Progenitor cell of endocrine pancreas (in vitro differentiated cells): ENCODE results near the gene ATXN7. TPM values are rescaled to one million over a fixed set of nuclear protein-coding genes. Genes with fewer than 3 reads are reported as not detected.

Experiments
- DNase-seq: peaks from one replicate; pipeline ENCODE4 v3.0.0; 2021; ENCODE audit warnings: low spot score; ENCODE audit not compliant: unreplicated experiment
- H3K27ac Mint-ChIP-seq: 2 replicates; pipeline ENCODE4 v1.8.0; 2021; ENCODE audit warnings: mild to moderate bottlenecking, moderate library complexity, mixed read lengths
- H3K27me3 Mint-ChIP-seq: 2 replicates; pipeline ENCODE4 v1.8.0; 2021; ENCODE audit warnings: mixed read lengths
- H3K36me3 Mint-ChIP-seq: 2 replicates; pipeline ENCODE4 v1.8.0; 2022; ENCODE audit warnings: mixed read lengths; ENCODE audit not compliant: insufficient read depth
- H3K4me1 Mint-ChIP-seq: 2 replicates; pipeline ENCODE4 v1.8.0; 2021; ENCODE audit warnings: low read depth, mixed read lengths
- H3K4me3 Mint-ChIP-seq: 2 replicates; pipeline ENCODE4 v1.8.0; 2021; ENCODE audit warnings: low read depth, mild to moderate bottlenecking, moderate library complexity, mixed read lengths
- H3K9me3 Mint-ChIP-seq: 2 replicates; pipeline ENCODE4 v1.8.0; 2021; ENCODE audit warnings: low read depth, mixed read lengths
- total RNA-seq: library from RNA; stranded (reverse); gene quantifications from 2 replicates; pipeline ENCODE4 v1.2.1, GENCODE V29; 2021
- TF ChIP-seq, protein P1 (sequence below): fragments of 200-600 bp; sonication (generic); IDR thresholded peaks from one replicate; pipeline ENCODE4 v1.5.0; 2021; ENCODE audit warnings: antibody characterized with exemption, mild to moderate bottlenecking; ENCODE audit not compliant: unreplicated experiment

Gene ATXN7
- total RNA-seq, 1 donor from 2014 or later = 36.7 TPM

- Mint-ChIP-seq H3K36me3 (no peaks in the 10 kb centered on the region), H3K27me3 (peaks cover 4% of the 10 kb centered on the region), H3K4me3 (no peak overlapping the region), H3K4me1 (no peaks in the 10 kb centered on the region), H3K27ac (no peak overlapping the region), H3K9me3 (peaks cover 2% of the 10 kb centered on the region)
- TF ChIP-seq, protein P1, sequence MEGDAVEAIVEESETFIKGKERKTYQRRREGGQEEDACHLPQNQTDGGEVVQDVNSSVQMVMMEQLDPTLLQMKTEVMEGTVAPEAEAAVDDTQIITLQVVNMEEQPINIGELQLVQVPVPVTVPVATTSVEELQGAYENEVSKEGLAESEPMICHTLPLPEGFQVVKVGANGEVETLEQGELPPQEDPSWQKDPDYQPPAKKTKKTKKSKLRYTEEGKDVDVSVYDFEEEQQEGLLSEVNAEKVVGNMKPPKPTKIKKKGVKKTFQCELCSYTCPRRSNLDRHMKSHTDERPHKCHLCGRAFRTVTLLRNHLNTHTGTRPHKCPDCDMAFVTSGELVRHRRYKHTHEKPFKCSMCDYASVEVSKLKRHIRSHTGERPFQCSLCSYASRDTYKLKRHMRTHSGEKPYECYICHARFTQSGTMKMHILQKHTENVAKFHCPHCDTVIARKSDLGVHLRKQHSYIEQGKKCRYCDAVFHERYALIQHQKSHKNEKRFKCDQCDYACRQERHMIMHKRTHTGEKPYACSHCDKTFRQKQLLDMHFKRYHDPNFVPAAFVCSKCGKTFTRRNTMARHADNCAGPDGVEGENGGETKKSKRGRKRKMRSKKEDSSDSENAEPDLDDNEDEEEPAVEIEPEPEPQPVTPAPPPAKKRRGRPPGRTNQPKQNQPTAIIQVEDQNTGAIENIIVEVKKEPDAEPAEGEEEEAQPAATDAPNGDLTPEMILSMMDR = no peak
- DNase-seq = no peak
Observed at GRCh38 chr3:64039981-64040733, 176.5 kb downstream of the ATXN7 start.

DNA sequence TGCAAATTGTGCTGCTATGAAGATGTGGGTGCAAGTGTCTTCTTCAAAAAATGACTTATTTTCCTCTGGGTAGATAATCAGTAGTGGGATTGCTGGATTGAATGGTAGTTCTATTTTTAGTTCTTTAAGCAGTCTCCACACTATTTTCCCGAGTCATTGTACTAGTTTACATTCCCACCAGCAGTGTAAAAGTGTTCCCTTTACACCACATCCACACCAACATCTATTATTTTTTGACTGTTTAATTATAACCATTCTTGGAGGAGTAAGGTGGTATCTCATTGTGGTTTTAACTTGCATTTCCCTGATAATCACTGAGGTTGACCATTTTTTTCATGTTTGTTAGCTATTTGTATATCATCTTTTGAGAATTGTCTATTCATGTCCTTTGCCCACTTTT is 179.3 kb downstream of the ATXN7 start:
- H3K27ac Mint-ChIP-seq = no peak overlapping the region
- peaks cover 11% of the 10 kb centered on the region for H3K27me3 Mint-ChIP-seq
- no peaks in the 10 kb centered on the region for H3K4me1 Mint-ChIP-seq
- TF ChIP-seq, protein P1 = no peak
- DNase-seq = no peak
- H3K9me3 Mint-ChIP-seq = no peaks in the 10 kb centered on the region
- H3K4me3 Mint-ChIP-seq = no peak overlapping the region
- no peaks in the 10 kb centered on the region for H3K36me3 Mint-ChIP-seq

GRCh38 chr3:64046592-64046991 is 182.9 kb downstream of the ATXN7 start:
- TF ChIP-seq, protein P1 = no peak
- peaks cover 10% of the 10 kb centered on the region for H3K27me3 Mint-ChIP-seq
- peaks cover 4% of the 10 kb centered on the region for H3K4me1 Mint-ChIP-seq
- no peak overlapping the region for H3K27ac Mint-ChIP-seq
- no peak for DNase-seq
- no peaks in the 10 kb centered on the region for H3K36me3 Mint-ChIP-seq
- no peaks in the 10 kb centered on the region for H3K9me3 Mint-ChIP-seq
- H3K4me3 Mint-ChIP-seq = no peak overlapping the region

- peaks cover 4% of the 10 kb centered on the region for H3K4me1 Mint-ChIP-seq
- H3K27me3 Mint-ChIP-seq = peaks cover 10% of the 10 kb centered on the region
- no peak overlapping the region for H3K4me3 Mint-ChIP-seq
- H3K36me3 Mint-ChIP-seq = no peaks in the 10 kb centered on the region
- H3K27ac Mint-ChIP-seq = no peak overlapping the region
- TF ChIP-seq, protein P1 = no peak
- no peaks in the 10 kb centered on the region for H3K9me3 Mint-ChIP-seq
- DNase-seq = no peak
Observed at GRCh38 chr3:64046996-64047594, 183.4 kb downstream of the ATXN7 start.

- no peak overlapping the region for H3K4me3 Mint-ChIP-seq
- no peaks in the 10 kb centered on the region for H3K9me3 Mint-ChIP-seq
- DNase-seq = no peak
- no peaks in the 10 kb centered on the region for H3K36me3 Mint-ChIP-seq
- TF ChIP-seq, protein P1 = no peak
- peaks cover 10% of the 10 kb centered on the region for H3K27me3 Mint-ChIP-seq
- no peak overlapping the region for H3K27ac Mint-ChIP-seq
- peaks cover 4% of the 10 kb centered on the region for H3K4me1 Mint-ChIP-seq
Observed at GRCh38 chr3:64047787-64048186, 184.1 kb downstream of the ATXN7 start.
